ENCODE data around the gene SEC61B. TPM values are rescaled to one million over a fixed set of nuclear protein-coding genes. Genes with fewer than 3 reads are reported as not detected.

SEC61B gene
- total and polyA plus RNA-seq, 2 donors (not counting 3 experiments of a cell fraction or from before 2014, with no cell fraction given), result 242 to 594 TPM

GRCh38 chr9:99181621-99182020 lies 40.5 kb upstream of the SEC61B start:
- Histone ChIP-seq H3K9me3 (replicated peaks; ENCODE audit: control insufficient read depth, insufficient read depth, low read length) (no peaks in the 10 kb centered on the region), H3K9ac (replicated peaks; ENCODE audit: extremely low read depth, insufficient read depth, low read length) (no peak overlapping the region), H3K79me2 (ENCODE audit: control insufficient read depth, insufficient read depth, low read length) (no peaks in the 10 kb centered on the region), H3K9me1 (replicated peaks; ENCODE audit: control insufficient read depth, extremely low read depth, insufficient read depth, low read length) (no peaks in the 10 kb centered on the region), H3K27ac (ENCODE audit: insufficient read depth, low read depth, low read length) (no peak overlapping the region), H3K4me2 (ENCODE audit: insufficient read depth, low read length) (no peak overlapping the region), H2AFZ (ENCODE audit: low read depth, low read length) (no peak overlapping the region), H3K4me1 (ENCODE audit: control insufficient read depth, extremely low read depth, insufficient read depth, low read length) (peaks cover 10% of the 10 kb centered on the region), H3K27me3 (ENCODE audit: control insufficient read depth in 2 of 2, insufficient read depth in 2 of 2, low read length in 2 of 2) (no peaks in the 10 kb centered on the region), H3K36me3 (ENCODE audit: control insufficient read depth in 2 of 2, extremely low read depth in 1 of 2, insufficient read depth in 2 of 2, low read length in 2 of 2) (no peaks in the 10 kb centered on the region), H3K4me3 (replicated peaks in 1 of 3; ENCODE audit: insufficient read depth in 1 of 3, low read depth in 1 of 3, low read length in 3 of 3) (no peak overlapping the region), H4K20me1 (replicated peaks; ENCODE audit: control insufficient read depth, extremely low read depth, insufficient read depth, low read length) (no peaks in the 10 kb centered on the region)
- no peak for TF ChIP-seq MYC (IDR thresholded peaks at IDR 0.05; ENCODE audit: low read depth, low read length)
- TF ChIP-seq EZH2 (IDR thresholded peaks at IDR 0.05; ENCODE audit: borderline replicate concordance, low read depth, low read length, severe bottlenecking), result no peak
- TF ChIP-seq JUN (IDR thresholded peaks at IDR 0.05; ENCODE audit: borderline replicate concordance, insufficient read depth, insufficient read length, low read depth), result no peak
- no peak for TF ChIP-seq POLR2AphosphoS5 (IDR thresholded peaks at IDR 0.05; ENCODE audit: insufficient read depth, low read depth, low read length)
- TF ChIP-seq FOS (IDR thresholded peaks at IDR 0.05; ENCODE audit: borderline replicate concordance, insufficient read depth, low read length), result no peak
- no peak for TF ChIP-seq MAX (IDR thresholded peaks at IDR 0.05; ENCODE audit: insufficient read depth, insufficient read length)
- TF ChIP-seq CTCF (IDR thresholded peaks at IDR 0.05; ENCODE audit: extremely low read depth in 1 of 2, insufficient read depth in 1 of 2, low read depth in 1 of 2, low read length in 2 of 2), result no peak
- no peak for TF ChIP-seq GATA2 (IDR thresholded peaks at IDR 0.05; ENCODE audit: insufficient read depth, insufficient read length, low read depth, low read length)
- TF ChIP-seq POLR2A (IDR thresholded peaks at IDR 0.05; ENCODE audit: low read depth, low read length), result no peak
- intact Hi-C loops (cut with micrococcal nuclease) (loop anchor here (5.0 kb wide), 1 partner anchor 251 kb away; no protein-coding TSS in a partner anchor), dilution Hi-C loops (cut with MboI; ENCODE audit: extremely low pct_ligation_motif_present, low sequenced_read_pairs) (no loop called here)
- DNase-seq (ENCODE audit: low read depth, low spot score) (no peak), FAIRE-seq (no peak)
- CTCF ChIA-PET, result interaction anchor here (1.0 kb wide), 1 partner anchor 1035 kb away, joined by 3 read pairs; no protein-coding TSS in a partner anchor
- POLR2A ChIA-PET, result no interaction called here
- BruUV-seq (replicated peaks), result no TSS peak

Measured in endothelial cell of umbilical vein (primary cell).